Midbrain (tissue), 1 donor: ENCODE data around the gene PNMA8B.
"Not testable (repeated sequence)": the region's sequence is repeated elsewhere in the genome, so short reads cannot be mapped to it uniquely, and the experiment has no call there.

Experiments used
- DNase-seq: peaks from one replicate; lab custom pipeline; 2025; lab: John Stamatoyannopoulos, UW

Gene PNMA8B

GRCh38 chr19:46513461-46514236 lies 18.0 kb upstream of the PNMA8B start:
- DNase-seq = peak; percentile 76

- DNase-seq = no peak
Measured at GRCh38 chr19:46511237-46511636, 15.6 kb upstream of the PNMA8B start.

GRCh38 chr19:46508206-46508605 lies 12.5 kb upstream of the PNMA8B start:
- no peak for DNase-seq

GRCh38 chr19:46503848-46504453 lies 8.3 kb upstream of the PNMA8B start:
- no peak for DNase-seq

- DNase-seq = no peak
Measured at GRCh38 chr19:46502891-46503290, 7.2 kb upstream of the PNMA8B start.

GRCh38 chr19:46499692-46500091 lies 4.0 kb upstream of the PNMA8B start:
- no peak for DNase-seq

GRCh38 chr19:46497773-46498172 lies 2.1 kb upstream of the PNMA8B start:
- DNase-seq = no peak

- not testable (repeated sequence) for DNase-seq
Measured at GRCh38 chr19:46496886-46497285, 1.2 kb upstream of the PNMA8B start.

- DNase-seq = no peak
Measured at GRCh38 chr19:46496304-46496703, 637 bp upstream of the PNMA8B start.

GRCh38 chr19:46494941-46495785 lies 504 bp downstream of the PNMA8B start:
- no peak for DNase-seq

GRCh38 chr19:46494146-46494940 lies 1.3 kb downstream of the PNMA8B start:
- DNase-seq = no peak

GRCh38 chr19:46493236-46494145 lies 2.2 kb downstream of the PNMA8B start:
- no peak for DNase-seq

- DNase-seq = no peak
Measured at GRCh38 chr19:46492841-46493235, 2.8 kb downstream of the PNMA8B start.

GRCh38 chr19:46491975-46492682 lies 3.5 kb downstream of the PNMA8B start:
- no peak for DNase-seq

- no peak for DNase-seq
Measured at GRCh38 chr19:46490774-46491173, 4.9 kb downstream of the PNMA8B start.

- peak; percentile 42 for DNase-seq
Measured at GRCh38 chr19:46489445-46490272, 6.0 kb downstream of the PNMA8B start.

GRCh38 chr19:46488551-46488950 lies 7.1 kb downstream of the PNMA8B start:
- no peak for DNase-seq

GRCh38 chr19:46487802-46488445 lies 7.7 kb downstream of the PNMA8B start:
- peak; percentile 87 for DNase-seq
